ENCODE results near the gene ATF7. TPM values are rescaled to one million over a fixed set of nuclear protein-coding genes. Genes with fewer than 3 reads are reported as not detected.

Gene ATF7
- total RNA-seq, 1 experiment from 2014 or later = 26.9 TPM

GRCh38 chr12:53558631-53559030 is 67.6 kb downstream of the ATF7 start:
- no peak for TF ChIP-seq CTCF (IDR thresholded peaks at IDR 0.05; ENCODE audit: insufficient read depth in 1 of 2, low read depth in 1 of 2, low read length in 1 of 2, severe bottlenecking in 1 of 2, unreplicated experiment in 1 of 2)
- peaks cover 8% of the 10 kb centered on the region for H3K36me3 Mint-ChIP-seq (ENCODE audit: insufficient read depth, unreplicated experiment)
- DNase-seq = no peak
- ChIA-PET POLR2A (no interaction called here), CTCF (no interaction called here)
- H3K4me1 Mint-ChIP-seq (ENCODE audit: low read depth, unreplicated experiment) = peaks cover 9% of the 10 kb centered on the region
- no TSS peak for BruUV-seq (replicated peaks)
- no peaks in the 10 kb centered on the region for H3K27me3 ChIP-seq (replicated peaks; ENCODE audit: control insufficient read depth, insufficient read depth, low read length)
- H3K27me3 Mint-ChIP-seq (ENCODE audit: insufficient read depth, unreplicated experiment) = no peaks in the 10 kb centered on the region
- H3K4me1 ChIP-seq = no peaks in the 10 kb centered on the region
- intact Hi-C loops (cut with micrococcal nuclease; ENCODE audit: unreplicated experiment) = no loop called here
- H3K36me3 ChIP-seq (ENCODE audit: control insufficient read depth, insufficient read depth, low read length) = no peaks in the 10 kb centered on the region
- H3K4me3 Mint-ChIP-seq (ENCODE audit: unreplicated experiment) = no peak overlapping the region
- no peak overlapping the region for H3K4me3 ChIP-seq (ENCODE audit: low read depth, low read length)
- no peak overlapping the region for H3K27ac Mint-ChIP-seq (ENCODE audit: unreplicated experiment)
- H3K9me3 Mint-ChIP-seq (ENCODE audit: unreplicated experiment) = no peaks in the 10 kb centered on the region
- H3K9me3 ChIP-seq = no peaks in the 10 kb centered on the region

GRCh38 chr12:53552361-53553327 is 73.5 kb downstream of the ATF7 start:
- H3K36me3 Mint-ChIP-seq (ENCODE audit: insufficient read depth, unreplicated experiment) = no peaks in the 10 kb centered on the region
- intact Hi-C loops (cut with micrococcal nuclease; ENCODE audit: unreplicated experiment) = no loop called here
- no peak for TF ChIP-seq CTCF (IDR thresholded peaks at IDR 0.05; ENCODE audit: insufficient read depth in 1 of 2, low read depth in 1 of 2, low read length in 1 of 2, severe bottlenecking in 1 of 2, unreplicated experiment in 1 of 2)
- no peak for DNase-seq
- Histone ChIP-seq H3K36me3 (ENCODE audit: control insufficient read depth, insufficient read depth, low read length) (no peaks in the 10 kb centered on the region), H3K4me1 (no peaks in the 10 kb centered on the region), H3K9me3 (no peaks in the 10 kb centered on the region), H3K4me3 (ENCODE audit: low read depth, low read length) (no peak overlapping the region), H3K27me3 (replicated peaks; ENCODE audit: control insufficient read depth, insufficient read depth, low read length) (no peaks in the 10 kb centered on the region)
- no TSS peak for BruUV-seq (replicated peaks)
- H3K4me1 Mint-ChIP-seq (ENCODE audit: low read depth, unreplicated experiment) = no peaks in the 10 kb centered on the region
- H3K27me3 Mint-ChIP-seq (ENCODE audit: insufficient read depth, unreplicated experiment) = no peaks in the 10 kb centered on the region
- no peak overlapping the region for H3K27ac Mint-ChIP-seq (ENCODE audit: unreplicated experiment)
- CTCF ChIA-PET = no interaction called here
- no peak overlapping the region for H3K4me3 Mint-ChIP-seq (ENCODE audit: unreplicated experiment)
- no peaks in the 10 kb centered on the region for H3K9me3 Mint-ChIP-seq (ENCODE audit: unreplicated experiment)
- POLR2A ChIA-PET = no interaction called here

- H3K27me3 Mint-ChIP-seq (ENCODE audit: insufficient read depth, unreplicated experiment) = no peaks in the 10 kb centered on the region
- Histone ChIP-seq H3K36me3 (ENCODE audit: control insufficient read depth, insufficient read depth, low read length) (no peaks in the 10 kb centered on the region), H3K4me3 (ENCODE audit: low read depth, low read length) (no peak overlapping the region), H3K9me3 (no peaks in the 10 kb centered on the region), H3K4me1 (no peaks in the 10 kb centered on the region), H3K27me3 (replicated peaks; ENCODE audit: control insufficient read depth, insufficient read depth, low read length) (no peaks in the 10 kb centered on the region)
- H3K27ac Mint-ChIP-seq (ENCODE audit: unreplicated experiment) = no peak overlapping the region
- no peak for TF ChIP-seq CTCF (IDR thresholded peaks at IDR 0.05; ENCODE audit: insufficient read depth in 1 of 2, low read depth in 1 of 2, low read length in 1 of 2, severe bottlenecking in 1 of 2, unreplicated experiment in 1 of 2)
- H3K9me3 Mint-ChIP-seq (ENCODE audit: unreplicated experiment) = no peaks in the 10 kb centered on the region
- BruUV-seq (replicated peaks) = no TSS peak
- H3K36me3 Mint-ChIP-seq (ENCODE audit: insufficient read depth, unreplicated experiment) = no peaks in the 10 kb centered on the region
- CTCF ChIA-PET = no interaction called here
- intact Hi-C loops (cut with micrococcal nuclease; ENCODE audit: unreplicated experiment) = no loop called here
- H3K4me1 Mint-ChIP-seq (ENCODE audit: low read depth, unreplicated experiment) = no peaks in the 10 kb centered on the region
- DNase-seq = no peak
- POLR2A ChIA-PET = no interaction called here
- no peak overlapping the region for H3K4me3 Mint-ChIP-seq (ENCODE audit: unreplicated experiment)
Measured at GRCh38 chr12:53551889-53552291, 74.3 kb downstream of the ATF7 start.
